ENCODE measurements around the gene GTF2H4. TPM values are rescaled to one million over a fixed set of nuclear protein-coding genes. Genes with fewer than 3 reads are reported as not detected.

GTF2H4 gene
- total and polyA plus RNA-seq, 9 donors: 5.6 to 43.9 (median 25.0) TPM

DNA sequence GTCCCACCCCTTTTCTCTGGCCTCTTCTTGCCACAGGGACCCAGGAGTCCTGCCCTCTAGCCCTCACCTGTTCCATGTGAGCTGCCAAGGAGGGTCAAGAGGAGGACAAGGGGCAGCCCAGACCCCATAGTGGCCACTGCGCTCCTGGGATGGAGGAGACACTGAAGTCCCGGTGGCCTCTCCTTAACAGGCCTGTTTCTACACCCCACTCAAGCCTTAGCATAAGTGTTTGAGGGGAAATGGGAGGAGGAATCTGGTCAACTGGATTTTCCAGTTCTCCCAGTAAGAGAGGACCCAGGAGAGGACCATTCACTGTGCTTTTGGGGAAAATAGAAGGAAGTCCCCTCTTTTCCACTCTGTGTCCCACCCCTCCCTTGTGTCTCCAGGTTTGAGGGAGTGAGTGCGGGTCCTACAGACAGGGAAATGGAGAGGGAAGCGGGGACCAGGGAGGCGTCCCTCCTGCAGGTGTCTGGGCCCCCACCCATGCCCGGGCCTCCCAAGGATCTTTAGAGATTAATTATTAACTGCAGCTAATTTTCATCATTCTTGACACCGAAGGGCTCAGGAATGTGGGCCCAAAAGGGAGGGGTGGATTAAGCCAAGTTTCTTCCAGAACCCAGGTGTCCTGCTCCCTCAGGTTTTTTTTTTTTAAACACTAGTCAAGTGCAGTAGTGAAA, 24.1 kb downstream of the GTF2H4 start, which contains the start of gene SFTA2:
Gene SFTA2, minus strand, starts transcription at position 202 of the 677 bp plus-strand sequence. Its CDS starts 74 bp downstream, at position 128.
- TF ChIP-seq EP300 (IDR thresholded peaks at IDR 0.05): no peak
- Histone ChIP-seq H3K4me1 (ENCODE audit: insufficient read depth) (no peaks in the 10 kb centered on the region), H3K36me3 (no peaks in the 10 kb centered on the region), H3K27me3 (no peaks in the 10 kb centered on the region), H3K9me3 (no peaks in the 10 kb centered on the region), H3K27ac (no peak within 1 kb of the TSS), H3K4me3 (no peak within 1 kb of the TSS)
- 81 to 91% (median 83%) methylated on average over 7 of the region's 7 CpGs for WGBS, 3 donors
- no peak for DNase-seq
- intact Hi-C loops (cut with DNase I): loop anchor here in 1 of 4 donors (10.0 kb wide), 1 partner anchor 123 kb away; no protein-coding TSS in a partner anchor

DNA sequence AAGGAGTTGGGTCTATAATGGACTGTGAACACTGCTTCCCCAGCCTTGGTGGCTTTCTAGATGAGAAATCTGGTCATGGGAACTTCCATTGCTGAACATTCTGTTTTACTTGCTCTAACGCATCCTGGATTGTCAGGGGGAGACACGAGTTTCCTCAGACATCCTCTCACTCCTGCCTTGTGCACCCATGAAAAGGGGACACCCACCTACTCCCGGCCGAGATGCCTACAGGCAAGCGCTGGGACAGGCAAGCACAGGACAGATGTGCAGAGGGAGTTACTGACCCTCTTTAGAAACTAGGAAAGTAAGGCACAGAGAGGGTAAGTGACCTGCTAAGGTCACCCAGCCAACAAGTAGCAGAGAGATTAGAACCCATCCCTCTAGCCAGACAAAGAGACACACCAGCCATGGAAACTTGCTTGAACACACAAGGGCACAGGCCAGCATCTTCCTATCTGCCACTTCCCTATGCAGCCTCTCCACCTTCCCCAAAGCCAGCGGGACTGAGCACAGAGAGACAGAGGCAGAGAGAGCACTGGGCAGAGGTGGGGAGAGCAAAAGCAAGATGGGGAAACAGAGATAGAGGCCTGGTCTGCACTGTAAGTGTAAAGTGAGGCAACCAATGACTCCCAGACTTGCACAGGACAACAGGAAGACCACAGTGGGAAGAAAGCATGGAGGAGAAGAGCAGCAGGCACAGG, 24.8 kb downstream of the GTF2H4 start:
- H3K27me3 ChIP-seq: no peaks in the 10 kb centered on the region
- no peaks in the 10 kb centered on the region for H3K9me3 ChIP-seq
- TF ChIP-seq EP300 (IDR thresholded peaks at IDR 0.05) (no peak), POLR2A (IDR thresholded peaks at IDR 0.05) (no peak)
- TF ChIP-seq, protein P1, sequence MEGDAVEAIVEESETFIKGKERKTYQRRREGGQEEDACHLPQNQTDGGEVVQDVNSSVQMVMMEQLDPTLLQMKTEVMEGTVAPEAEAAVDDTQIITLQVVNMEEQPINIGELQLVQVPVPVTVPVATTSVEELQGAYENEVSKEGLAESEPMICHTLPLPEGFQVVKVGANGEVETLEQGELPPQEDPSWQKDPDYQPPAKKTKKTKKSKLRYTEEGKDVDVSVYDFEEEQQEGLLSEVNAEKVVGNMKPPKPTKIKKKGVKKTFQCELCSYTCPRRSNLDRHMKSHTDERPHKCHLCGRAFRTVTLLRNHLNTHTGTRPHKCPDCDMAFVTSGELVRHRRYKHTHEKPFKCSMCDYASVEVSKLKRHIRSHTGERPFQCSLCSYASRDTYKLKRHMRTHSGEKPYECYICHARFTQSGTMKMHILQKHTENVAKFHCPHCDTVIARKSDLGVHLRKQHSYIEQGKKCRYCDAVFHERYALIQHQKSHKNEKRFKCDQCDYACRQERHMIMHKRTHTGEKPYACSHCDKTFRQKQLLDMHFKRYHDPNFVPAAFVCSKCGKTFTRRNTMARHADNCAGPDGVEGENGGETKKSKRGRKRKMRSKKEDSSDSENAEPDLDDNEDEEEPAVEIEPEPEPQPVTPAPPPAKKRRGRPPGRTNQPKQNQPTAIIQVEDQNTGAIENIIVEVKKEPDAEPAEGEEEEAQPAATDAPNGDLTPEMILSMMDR (IDR thresholded peaks at IDR 0.05): no peak
- no peaks in the 10 kb centered on the region for H3K4me1 ChIP-seq (ENCODE audit: insufficient read depth)
- intact Hi-C loops (cut with DNase I): loop anchor here in 1 of 4 donors (10.0 kb wide), 1 partner anchor 122 kb away; no protein-coding TSS in a partner anchor
- no peak overlapping the region for H3K27ac ChIP-seq
- no peak overlapping the region for H3K4me3 ChIP-seq
- WGBS, 3 donors: 70 to 83% (median 76%) methylated on average over 6 of the region's 6 CpGs
- no peak for DNase-seq
- H3K36me3 ChIP-seq: no peaks in the 10 kb centered on the region

DNA sequence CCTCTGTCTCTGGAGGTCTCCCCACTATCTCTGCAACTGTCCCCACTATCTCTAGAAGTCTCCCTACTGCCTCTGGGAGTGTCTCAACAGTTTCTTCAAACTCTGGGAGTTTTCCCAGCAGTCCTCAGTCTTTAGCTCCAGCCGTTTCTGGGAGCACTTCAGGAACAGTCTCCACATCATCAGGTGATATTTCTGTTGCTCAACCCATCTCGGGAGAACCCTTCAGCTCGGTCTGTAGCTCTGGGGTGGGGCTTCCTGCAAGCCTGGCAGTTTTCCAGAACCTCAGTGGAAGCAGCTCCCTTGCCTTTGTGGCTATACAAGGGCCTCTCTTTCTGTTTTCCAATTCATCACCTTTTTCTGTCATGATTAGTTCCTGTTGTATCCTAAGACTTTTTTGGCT, 27.0 kb downstream of the GTF2H4 start:
- intact Hi-C loops (cut with DNase I): loop anchor here in 1 of 4 donors (10.0 kb wide), 1 partner anchor 120 kb away; no protein-coding TSS in a partner anchor
- WGBS, 3 donors: 21 to 37% (median 21%) methylated on average over 3 of the region's 3 CpGs
- Histone ChIP-seq H3K36me3 (no peaks in the 10 kb centered on the region), H3K4me3 (no peak overlapping the region), H3K27me3 (no peaks in the 10 kb centered on the region), H3K27ac (no peak overlapping the region), H3K9me3 (no peaks in the 10 kb centered on the region), H3K4me1 (ENCODE audit: insufficient read depth) (no peaks in the 10 kb centered on the region)
- TF ChIP-seq, protein P1 (IDR thresholded peaks at IDR 0.05): no peak
- TF ChIP-seq POLR2A (IDR thresholded peaks at IDR 0.05): no peak
- TF ChIP-seq EP300 (IDR thresholded peaks at IDR 0.05): no peak
- no peak for DNase-seq

DNA sequence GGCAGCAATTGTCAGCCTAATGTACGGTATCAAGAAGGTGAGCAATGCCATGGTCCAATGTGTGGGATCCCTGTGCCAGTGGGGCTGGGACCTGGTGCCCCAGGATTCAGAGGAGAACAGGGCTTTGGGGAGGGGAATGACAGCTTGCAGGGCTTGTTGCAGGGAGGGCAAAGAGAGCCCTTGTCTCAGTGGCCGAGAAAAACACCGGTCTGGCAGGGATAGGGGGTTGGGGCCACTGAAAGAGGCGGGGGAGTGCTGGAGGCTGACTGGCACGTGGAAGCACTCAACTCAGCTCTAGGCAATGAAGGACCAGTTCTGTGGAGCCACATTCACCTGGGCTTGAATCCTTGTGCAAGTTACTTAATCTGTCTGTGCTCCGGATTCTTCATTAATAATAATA, 29.3 kb downstream of the GTF2H4 start:
- Histone ChIP-seq H3K27me3 (no peaks in the 10 kb centered on the region), H3K4me3 (no peak overlapping the region), H3K9me3 (no peaks in the 10 kb centered on the region), H3K36me3 (no peaks in the 10 kb centered on the region), H3K4me1 (ENCODE audit: insufficient read depth) (no peaks in the 10 kb centered on the region), H3K27ac (no peak overlapping the region)
- WGBS, 3 donors: 71 to 76% (median 73%) methylated on average over 6 of the region's 6 CpGs
- no peak for DNase-seq
- intact Hi-C loops (cut with DNase I): loop anchor here in 1 of 4 donors (10.0 kb wide), 1 partner anchor 118 kb away; no protein-coding TSS in a partner anchor
- TF ChIP-seq, protein P1 (IDR thresholded peaks at IDR 0.05): no peak
- TF ChIP-seq POLR2A (IDR thresholded peaks at IDR 0.05): no peak
- no peak for TF ChIP-seq EP300 (IDR thresholded peaks at IDR 0.05)

All from ovary (tissue), 9 donors.